H1 (cell line): Measurements from ENCODE around the gene MSI2. TPM values are rescaled to one million over a fixed set of nuclear protein-coding genes. Genes with fewer than 3 reads are reported as not detected.

Source experiments
- CTCF ChIA-PET: fragments of 300-600 bp; sonication (Branson Sonifier 250); formaldehyde crosslinking; loops from one replicate; lab custom pipeline; 2021; ENCODE audit not compliant: partially characterized antibody; lab: Charles Lee
- POLR2A ChIA-PET: fragments of 300-600 bp; sonication (Branson Sonifier 250); formaldehyde crosslinking; loops from one replicate; lab custom pipeline; 2021; ENCODE audit warnings: inconsistent platforms; ENCODE audit not compliant: partially characterized antibody; lab: Charles Lee
- DNase-seq, 2 experiments: peaks; one replicate each; pipeline versions ENCODE4 v3.0.0 to v3.0.0-alpha.2; 2010 to 2022; ENCODE audit warnings: low spot score in 2 of 2, low read depth in 1 of 2, mixed read lengths in 1 of 2
- FAIRE-seq: peaks from 2 replicates; lab custom pipeline; 2011; peaks lifted over from hg19 to GRCh38; lab: Jason Lieb, UNC
- H2AFZ ChIP-seq: 2 replicates; pipeline ENCODE4 v1.8.1; 2012; ENCODE audit warnings: low read length, inconsistent platforms
- H2AK5ac ChIP-seq: 2 replicates; pipeline ENCODE4 v1.6.1; 2013; ENCODE audit warnings: low read depth, low read length
- H2BK120ac ChIP-seq: replicated peaks from 2 replicates; pipeline ENCODE3; 2013; ENCODE audit warnings: low read depth, low read length, inconsistent platforms
- H2BK12ac ChIP-seq: 2 replicates; pipeline ENCODE4 v1.6.1; 2013; ENCODE audit warnings: low read depth, low read length
- H2BK15ac ChIP-seq: 2 replicates; pipeline ENCODE4 v1.6.1; 2013; ENCODE audit warnings: low read length
- H2BK20ac ChIP-seq: 2 replicates; pipeline ENCODE4 v1.6.1; 2013; ENCODE audit warnings: low read length
- H2BK5ac ChIP-seq: 2 replicates; pipeline ENCODE4 v1.6.1; 2013; ENCODE audit warnings: low read depth, low read length
- H3K14ac ChIP-seq: 2 replicates; pipeline ENCODE4 v1.6.1; 2013; ENCODE audit warnings: inconsistent platforms; ENCODE audit not compliant: insufficient read length
- H3K18ac ChIP-seq: 2 replicates; pipeline ENCODE4 v1.6.1; 2013; ENCODE audit warnings: low read length; ENCODE audit errors: extremely low read depth
- H3K23ac ChIP-seq: 2 replicates; pipeline ENCODE4 v1.6.1; 2013; ENCODE audit warnings: inconsistent platforms; ENCODE audit not compliant: insufficient read length
- H3K23me2 ChIP-seq: 2 replicates; pipeline ENCODE4 v1.6.1; 2013; ENCODE audit warnings: low read depth, low read length
- H3K27ac ChIP-seq: 2 replicates; pipeline ENCODE4 v1.6.1; 2011; ENCODE audit warnings: low read depth, low read length, inconsistent platforms
- H3K27me3 ChIP-seq, 4 experiments: replicated peaks in 1 of 4; 1 replicate in 1 of 4; 2 replicates in 3 of 4; pipeline versions ENCODE4 v1.6.1 to v1.8.1; 2011 to 2013; ENCODE audit warnings: low read length in 3 of 4, mild to moderate bottlenecking in 3 of 4, inconsistent platforms in 2 of 4, mixed read lengths in 2 of 4, moderate library complexity in 1 of 4; ENCODE audit not compliant: control insufficient read depth in 3 of 4, insufficient read depth in 3 of 4; ENCODE audit errors: extremely low read depth in 1 of 4
- H3K36me3 ChIP-seq, 4 experiments: 2 replicates each; pipeline versions ENCODE4 v1.6.1 to v1.8.1; 2011 to 2013; ENCODE audit warnings: mild to moderate bottlenecking in 4 of 4, low read length in 3 of 4, moderate library complexity in 2 of 4, control low read depth in 1 of 4, inconsistent platforms in 1 of 4; ENCODE audit not compliant: insufficient read depth in 4 of 4, control insufficient read depth in 2 of 4
- H3K4ac ChIP-seq: replicated peaks from 2 replicates; pipeline ENCODE3; 2013; ENCODE audit warnings: low read length, low read depth, mixed read lengths, inconsistent platforms; ENCODE audit not compliant: insufficient read length
- H3K4me1 ChIP-seq, 4 experiments: replicated peaks in 1 of 4; 1 replicate in 1 of 4; 2 replicates in 3 of 4; pipeline versions ENCODE4 v1.6.1 to v1.8.1; 2011 to 2013; ENCODE audit warnings: low read length in 3 of 4, inconsistent platforms in 2 of 4, mixed read lengths in 1 of 4; ENCODE audit not compliant: insufficient read depth in 4 of 4, control insufficient read depth in 3 of 4
- H3K4me2 ChIP-seq, 2 experiments: 2 replicates each; pipeline versions ENCODE4 v1.6.1 to v1.8.1; 2011 to 2013; ENCODE audit warnings: low read depth in 2 of 2, low read length in 2 of 2, control low read depth in 1 of 2, inconsistent platforms in 1 of 2, mild to moderate bottlenecking in 1 of 2; ENCODE audit not compliant: insufficient read depth in 1 of 2
- H3K4me3 ChIP-seq, 4 experiments: fragments of 200-600, 300-600 bp in 1 of 4; sonication (generic), shearing (Covaris generic), sonication (Bioruptor Twin) in 1 of 4; 2 replicates each; pipeline versions ENCODE4 v1.5.1 to v1.8.1; 2011 to 2016; ENCODE audit warnings: low read length in 4 of 4, low read depth in 3 of 4, control low read depth in 2 of 4, inconsistent platforms in 2 of 4, mild to moderate bottlenecking in 2 of 4, mixed read lengths in 1 of 4, moderate library complexity in 1 of 4; ENCODE audit not compliant: insufficient read depth in 2 of 4; ENCODE audit errors: extremely low read depth in 1 of 4
- H3K56ac ChIP-seq: replicated peaks from 2 replicates; pipeline ENCODE3; 2013; ENCODE audit warnings: low read depth, mild to moderate bottlenecking, mixed read lengths, low read length, inconsistent platforms; ENCODE audit not compliant: insufficient read length
- H3K79me1 ChIP-seq: 2 replicates; pipeline ENCODE4 v1.6.1; 2013; ENCODE audit warnings: low read depth, low read length, control low read depth
- H3K79me2 ChIP-seq, 2 experiments: 2 replicates each; pipeline versions ENCODE4 v1.6.1 to v1.8.1; 2012 to 2013; ENCODE audit warnings: low read length in 2 of 2, mild to moderate bottlenecking in 2 of 2, inconsistent platforms in 1 of 2; ENCODE audit not compliant: insufficient read depth in 2 of 2, control insufficient read depth in 1 of 2
- H3K9ac ChIP-seq, 4 experiments: replicated peaks in 1 of 4; 1 replicate in 1 of 4; 2 replicates in 3 of 4; pipeline versions ENCODE4 v1.6.1 to v1.8.1; 2011 to 2013; ENCODE audit warnings: low read depth in 3 of 4, low read length in 3 of 4, control low read depth in 2 of 4, mild to moderate bottlenecking in 2 of 4, moderate library complexity in 2 of 4, inconsistent platforms in 1 of 4; ENCODE audit errors: extremely low read depth in 1 of 4
- H3K9me3 ChIP-seq, 2 experiments: 2 replicates each; pipeline versions ENCODE4 v1.6.1 to v1.8.1; 2012 to 2013; ENCODE audit warnings: mild to moderate bottlenecking in 2 of 2, moderate library complexity in 2 of 2, control low read depth in 1 of 2, inconsistent platforms in 1 of 2, low read depth in 1 of 2, low read length in 1 of 2, mixed read lengths in 1 of 2; ENCODE audit not compliant: insufficient read depth in 2 of 2
- H4K20me1 ChIP-seq, 2 experiments: replicated peaks in 1 of 2; 2 replicates each; pipeline versions ENCODE3 to v1.8.1; 2011 to 2013; ENCODE audit warnings: inconsistent platforms in 2 of 2, low read length in 2 of 2, mild to moderate bottlenecking in 1 of 2; ENCODE audit not compliant: insufficient read depth in 2 of 2, control insufficient read depth in 1 of 2
- H4K5ac ChIP-seq: 2 replicates; pipeline ENCODE4 v1.6.1; 2013; ENCODE audit warnings: low read length, low read depth, mixed read lengths, inconsistent platforms; ENCODE audit not compliant: insufficient read length
- H4K8ac ChIP-seq: 2 replicates; pipeline ENCODE4 v1.8.0; 2013; ENCODE audit warnings: mild to moderate bottlenecking, moderate library complexity, low read length, inconsistent platforms; ENCODE audit not compliant: insufficient read depth; ENCODE audit errors: extremely low read depth
- H4K91ac ChIP-seq: replicated peaks from 2 replicates; pipeline ENCODE3; 2013; ENCODE audit warnings: low read length, mixed read lengths, inconsistent platforms; ENCODE audit not compliant: insufficient read length
- ASH2L ChIP-seq: fragments of 200-600, 300-600 bp; sonication (generic); IDR thresholded peaks from one replicate; pipeline ENCODE4 v1.7.1; 2017; ENCODE audit warnings: low read length
- RXRA ChIP-seq: IDR thresholded peaks from 2 replicates; pipeline ENCODE4 v1.6.1; 2011; ENCODE audit warnings: low read depth, mild to moderate bottlenecking, low read length, moderate library complexity; ENCODE audit not compliant: insufficient read depth
- WGBS, 2 experiments: shearing (Covaris generic) in 1 of 2; methylation state at CpG; one replicate each; pipeline versions ENCODE4 v1.1.6 to v1.1.7; 2013 to 2015; ENCODE audit warnings: low lambda C conversion rate in 2 of 2, mixed read lengths in 2 of 2, inconsistent platforms in 1 of 2, low coverage in 1 of 2, missing lambda C conversion rate in 1 of 2; ENCODE audit not compliant: insufficient replicate concordance in 2 of 2, insufficient coverage in 1 of 2, insufficient read length in 1 of 2; ENCODE audit errors: extremely low coverage in 1 of 2, missing lambda C conversion rate in 1 of 2; 5-methylcytosine and 5-hydroxymethylcytosine counted together
- polyA plus RNA-seq, 7 experiments: library from polyadenylated mRNA; depleted of rRNA in 3 of 7; stranded (reverse) in 5 of 7; unstranded in 2 of 7; fragments of >200 nt in 5 of 7; fragments of 200-250 nt in 2 of 7; gene quantifications; 1 replicate in 5 of 7; 2 replicates in 1 of 7; 4 replicates in 1 of 7; pipeline versions ENCODE4 v1.2.1 to v1.2.3, GENCODE V29; 2011 to 2013; ENCODE audit warnings: missing spikeins in 2 of 7, mixed read lengths in 2 of 7
- total RNA-seq: library from RNA; stranded (reverse); fragmentation: NEBNext Ultra II Directional; extraction: Animal tissue kit (Norgen Biotek cat#: 25700); gene quantifications from 2 replicates; pipeline ENCODE4 v1.2.1, GENCODE V29; 2021

The MSI2 gene
- total and polyA plus RNA-seq, 2 of the 8 experiments (the other 6 are each of a cell fraction or from before 2014, with no cell fraction given): 36.7 to 80.6 TPM

DNA sequence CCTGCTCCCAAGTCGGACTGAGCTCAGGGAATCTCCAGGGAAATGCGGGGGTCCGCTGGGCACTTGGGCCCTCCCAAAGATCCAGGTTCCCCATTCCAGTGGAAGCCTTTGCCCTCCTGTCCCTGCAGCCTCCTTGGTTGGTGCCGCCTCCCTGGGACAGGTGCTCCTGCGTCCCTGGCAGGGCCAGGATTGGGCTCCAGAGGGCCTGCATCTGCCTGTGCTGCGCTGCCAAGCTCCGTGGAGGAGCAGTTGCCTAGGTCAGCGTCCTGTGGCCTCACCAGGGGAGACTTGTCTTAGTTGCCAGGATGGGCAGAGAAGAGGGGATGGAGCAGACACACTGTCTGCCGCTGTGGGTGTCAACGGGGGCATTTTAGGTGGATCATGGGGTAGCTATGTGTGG lies 67.1 kb downstream of the MSI2 start:
- peaks cover 0 to 74% of the 10 kb centered on the region in 2 experiments; a peak in 3 of 4 replicates for H3K79me2 ChIP-seq
- FAIRE-seq (no peak), DNase-seq (no peak)
- no peak overlapping the region for H3K14ac ChIP-seq
- no peak overlapping the region for H3K4me2 ChIP-seq
- H3K56ac ChIP-seq: no peak overlapping the region
- H2BK5ac ChIP-seq: no peak overlapping the region
- WGBS, 2 experiments: 90% methylated on average over 10 of the region's 10 CpGs; no CpG with 5 or more reads in 1 of the 2 experiments
- H2AK5ac ChIP-seq: no peak overlapping the region
- H2BK12ac ChIP-seq: no peak overlapping the region
- no peaks in the 10 kb centered on the region for H3K27me3 ChIP-seq
- H2BK20ac ChIP-seq: no peak overlapping the region
- no peak overlapping the region for H4K5ac ChIP-seq
- H3K9me3 ChIP-seq: no peaks in the 10 kb centered on the region
- peaks cover 15% of the 10 kb centered on the region for H3K79me1 ChIP-seq
- peaks cover 3% of the 10 kb centered on the region; the same call in 1 of the 2 replicates for H3K23me2 ChIP-seq
- no peak overlapping the region for H3K23ac ChIP-seq
- TF ChIP-seq RXRA (no peak), ASH2L (no peak)
- no peak overlapping the region for H2AFZ ChIP-seq
- H3K4me3 ChIP-seq: no peak overlapping the region
- H2BK120ac ChIP-seq: no peak overlapping the region
- H3K4me1 ChIP-seq: peaks cover 0 to 5% (median 3%) of the 10 kb centered on the region in 4 experiments; a peak in 5 of 7 replicates
- no peak overlapping the region for H3K27ac ChIP-seq
- peaks cover 5 to 15% of the 10 kb centered on the region in 2 experiments for H4K20me1 ChIP-seq
- H3K18ac ChIP-seq: no peak overlapping the region
- no peak overlapping the region for H3K4ac ChIP-seq
- no peak overlapping the region; the same call in 1 of the 2 replicates for H4K8ac ChIP-seq
- CTCF ChIA-PET: interaction anchor here (0.7 to 1.9 kb wide), 5 partner anchors 12 to 299 kb away, joined by 3 to 5 read pairs (median 3); no protein-coding TSS in a partner anchor
- no peak overlapping the region for H2BK15ac ChIP-seq
- no peak overlapping the region for H4K91ac ChIP-seq
- H3K36me3 ChIP-seq: peaks cover 0 to 5% (median 0%) of the 10 kb centered on the region in 4 experiments; a peak in 1 of 8 replicates
- H3K9ac ChIP-seq: no peak overlapping the region
- POLR2A ChIA-PET: interaction anchor here (1.4 kb wide), 1 partner anchor 17 kb away, joined by 5 read pairs; no protein-coding TSS in a partner anchor
